ENCODE data around the gene NEGR1. TPM values are rescaled to one million over a fixed set of nuclear protein-coding genes. Genes with fewer than 3 reads are reported as not detected.

NEGR1 gene
- total RNA-seq, 4 donors from 2014 or later, result 33.3 to 73.0 (median 54.1) TPM

- Histone ChIP-seq H3K4me3 (no peak overlapping the region), H3K9me3 (no peaks in the 10 kb centered on the region), H3K4me1 (no peaks in the 10 kb centered on the region), H3K36me3 (no peaks in the 10 kb centered on the region), H3K27ac (no peak overlapping the region), H3K27me3 (no peaks in the 10 kb centered on the region)
- TF ChIP-seq CTCF (IDR thresholded peaks at IDR 0.05), result no peak
- TF ChIP-seq POLR2A (IDR thresholded peaks at IDR 0.05), result no peak
- no peak for TF ChIP-seq EP300 (IDR thresholded peaks at IDR 0.05)
- ATAC-seq, result no peak
- WGBS, 2 donors (ENCODE audit: low coverage in 1 of 2), result 89 to 94% methylated on average over 2 of the region's 2 CpGs
Observed at GRCh38 chr1:71920556-71920955, 361.8 kb downstream of the NEGR1 start.

- Histone ChIP-seq H3K4me1 (no peaks in the 10 kb centered on the region), H3K36me3 (no peaks in the 10 kb centered on the region), H3K27ac (no peak overlapping the region), H3K4me3 (no peak overlapping the region), H3K27me3 (no peaks in the 10 kb centered on the region), H3K9me3 (no peaks in the 10 kb centered on the region)
- ATAC-seq, result no peak
- TF ChIP-seq EP300 (IDR thresholded peaks at IDR 0.05) (no peak), POLR2A (IDR thresholded peaks at IDR 0.05) (no peak), CTCF (IDR thresholded peaks at IDR 0.05) (no peak), POLR2AphosphoS5 (IDR thresholded peaks at IDR 0.05) (no peak)
- 89 to 92% methylated on average over 2 of the region's 2 CpGs for WGBS, 2 donors (ENCODE audit: low coverage in 1 of 2)
Observed at GRCh38 chr1:71919811-71920509, 362.4 kb downstream of the NEGR1 start.

- no peaks in the 10 kb centered on the region for H3K4me1 ChIP-seq
- ATAC-seq, result no peak
- WGBS, 2 donors (ENCODE audit: low coverage in 1 of 2), result 63 to 80% methylated on average over 2 to 3 of the region's 3 CpGs
- no peak overlapping the region for H3K4me3 ChIP-seq
- H3K9me3 ChIP-seq, result no peaks in the 10 kb centered on the region
- no peak overlapping the region for H3K27ac ChIP-seq
- no peaks in the 10 kb centered on the region for H3K36me3 ChIP-seq
- H3K27me3 ChIP-seq, result no peaks in the 10 kb centered on the region
- TF ChIP-seq EP300 (IDR thresholded peaks at IDR 0.05) (no peak), POLR2A (IDR thresholded peaks at IDR 0.05) (no peak), POLR2AphosphoS5 (IDR thresholded peaks at IDR 0.05) (no peak), CTCF (IDR thresholded peaks at IDR 0.05) (no peak)
Observed at GRCh38 chr1:71918630-71919029, 363.7 kb downstream of the NEGR1 start.

GRCh38 chr1:71916894-71917293 lies 365.4 kb downstream of the NEGR1 start:
- H3K27me3 ChIP-seq, result no peaks in the 10 kb centered on the region
- no peaks in the 10 kb centered on the region for H3K4me1 ChIP-seq
- no peak for ATAC-seq
- H3K4me3 ChIP-seq, result no peak overlapping the region
- H3K9me3 ChIP-seq, result no peaks in the 10 kb centered on the region
- TF ChIP-seq CTCF (IDR thresholded peaks at IDR 0.05), result no peak
- TF ChIP-seq POLR2AphosphoS5 (IDR thresholded peaks at IDR 0.05), result no peak
- no peak for TF ChIP-seq POLR2A (IDR thresholded peaks at IDR 0.05)
- TF ChIP-seq EP300 (IDR thresholded peaks at IDR 0.05), result no peak
- no peaks in the 10 kb centered on the region for H3K36me3 ChIP-seq
- 72 to 75% methylated on average over 4 of the region's 4 CpGs for WGBS, 2 donors (ENCODE audit: low coverage in 1 of 2)
- H3K27ac ChIP-seq, result no peak overlapping the region

GRCh38 chr1:71914626-71915025 lies 367.7 kb downstream of the NEGR1 start:
- no peak for ATAC-seq
- Histone ChIP-seq H3K4me1 (no peaks in the 10 kb centered on the region), H3K27ac (no peak overlapping the region), H3K27me3 (no peaks in the 10 kb centered on the region), H3K9me3 (no peaks in the 10 kb centered on the region), H3K36me3 (no peaks in the 10 kb centered on the region), H3K4me3 (no peak overlapping the region)
- 43 to 76% methylated on average over 1 of the region's 1 CpG for WGBS, 2 donors (ENCODE audit: low coverage in 1 of 2)
- TF ChIP-seq POLR2A (IDR thresholded peaks at IDR 0.05), result no peak
- TF ChIP-seq POLR2AphosphoS5 (IDR thresholded peaks at IDR 0.05), result no peak
- no peak for TF ChIP-seq CTCF (IDR thresholded peaks at IDR 0.05)
- TF ChIP-seq EP300 (IDR thresholded peaks at IDR 0.05), result no peak

Data from gastroesophageal sphincter (tissue), 4 donors.